ENCODE data around the gene IDUA.
"Not testable (repeated sequence)": the region's sequence is repeated elsewhere in the genome, so short reads cannot be mapped to it uniquely, and the experiment has no call there.

The IDUA gene

GRCh38 chr4:988726-989721, 2.2 kb downstream of the IDUA start:
- no peak for DNase-seq

- no peak for DNase-seq
These were observed 3.1 kb downstream of the IDUA start for GRCh38 chr4:989722-990471.

- no peak for DNase-seq
These were observed 4.0 kb downstream of the IDUA start for GRCh38 chr4:990746-991367.

GRCh38 chr4:991451-992296, 4.8 kb downstream of the IDUA start:
- DNase-seq: no peak

GRCh38 chr4:992297-993110, 5.7 kb downstream of the IDUA start:
- DNase-seq: no peak

- DNase-seq: no peak
These were observed 6.5 kb downstream of the IDUA start, which contains the start of gene SLC26A1 for GRCh38 chr4:993111-994029. TSS of gene SLC26A1 (minus strand) at chr4:993404. CDS start at chr4:991703, 1,701 bp downstream.

- no peak for DNase-seq
These were observed 8.6 kb downstream of the IDUA start for GRCh38 chr4:995311-996026.

- no peak for DNase-seq
These were observed 9.5 kb downstream of the IDUA start for GRCh38 chr4:996030-996996.

GRCh38 chr4:996997-997374, 10.1 kb downstream of the IDUA start:
- DNase-seq: no peak

- no peak for DNase-seq
These were observed 10.7 kb downstream of the IDUA start for GRCh38 chr4:997375-998071.

- no peak for DNase-seq
These were observed 11.3 kb downstream of the IDUA start for GRCh38 chr4:998096-998691.

GRCh38 chr4:999240-999863, 12.5 kb downstream of the IDUA start:
- DNase-seq: not testable (repeated sequence)

- DNase-seq: no peak
These were observed 13.1 kb downstream of the IDUA start for GRCh38 chr4:999882-1000425.

- no peak for DNase-seq
These were observed 13.9 kb downstream of the IDUA start for GRCh38 chr4:1000686-1001260.

GRCh38 chr4:1001561-1002130, 14.8 kb downstream of the IDUA start:
- DNase-seq: no peak

GRCh38 chr4:1002131-1002630, 15.3 kb downstream of the IDUA start:
- no peak for DNase-seq
